Measurements from ENCODE around the gene LRRC3C. TPM values are rescaled to one million over a fixed set of nuclear protein-coding genes. Genes with fewer than 3 reads are reported as not detected.

The LRRC3C gene
- total and polyA plus RNA-seq, 12 donors, result not detected

GRCh38 chr17:39921323-39921722, 6.2 kb upstream of the LRRC3C start:
- no peaks in the 10 kb centered on the region for H3K9me3 ChIP-seq
- no peak for ATAC-seq
- TF ChIP-seq, protein P1, sequence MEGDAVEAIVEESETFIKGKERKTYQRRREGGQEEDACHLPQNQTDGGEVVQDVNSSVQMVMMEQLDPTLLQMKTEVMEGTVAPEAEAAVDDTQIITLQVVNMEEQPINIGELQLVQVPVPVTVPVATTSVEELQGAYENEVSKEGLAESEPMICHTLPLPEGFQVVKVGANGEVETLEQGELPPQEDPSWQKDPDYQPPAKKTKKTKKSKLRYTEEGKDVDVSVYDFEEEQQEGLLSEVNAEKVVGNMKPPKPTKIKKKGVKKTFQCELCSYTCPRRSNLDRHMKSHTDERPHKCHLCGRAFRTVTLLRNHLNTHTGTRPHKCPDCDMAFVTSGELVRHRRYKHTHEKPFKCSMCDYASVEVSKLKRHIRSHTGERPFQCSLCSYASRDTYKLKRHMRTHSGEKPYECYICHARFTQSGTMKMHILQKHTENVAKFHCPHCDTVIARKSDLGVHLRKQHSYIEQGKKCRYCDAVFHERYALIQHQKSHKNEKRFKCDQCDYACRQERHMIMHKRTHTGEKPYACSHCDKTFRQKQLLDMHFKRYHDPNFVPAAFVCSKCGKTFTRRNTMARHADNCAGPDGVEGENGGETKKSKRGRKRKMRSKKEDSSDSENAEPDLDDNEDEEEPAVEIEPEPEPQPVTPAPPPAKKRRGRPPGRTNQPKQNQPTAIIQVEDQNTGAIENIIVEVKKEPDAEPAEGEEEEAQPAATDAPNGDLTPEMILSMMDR (IDR thresholded peaks at IDR 0.05), result no peak
- no peaks in the 10 kb centered on the region for H3K27me3 ChIP-seq
- DNase-seq, result no peak
- WGBS, 2 donors, result 86% methylated on average over 5 of the region's 5 CpGs
- H3K4me3 ChIP-seq, result no peak overlapping the region
- H3K4me1 ChIP-seq, result peaks cover 5 to 56% (median 27%) of the 10 kb centered on the region in 9 donors
- peak overlapping the region in 1 of 10 donors; percentile 0 for H3K27ac ChIP-seq
- intact Hi-C loops (cut with DNase I), result loop anchor here in 2 of 10 donors (5.0 kb wide), 2 partner anchors 36 to 41 kb away; partner anchors contain the start of gene GSDMA (in 1 of the 2)
- H3K36me3 ChIP-seq, result peaks cover 0 to 56% (median 26%) of the 10 kb centered on the region in 9 donors

DNA sequence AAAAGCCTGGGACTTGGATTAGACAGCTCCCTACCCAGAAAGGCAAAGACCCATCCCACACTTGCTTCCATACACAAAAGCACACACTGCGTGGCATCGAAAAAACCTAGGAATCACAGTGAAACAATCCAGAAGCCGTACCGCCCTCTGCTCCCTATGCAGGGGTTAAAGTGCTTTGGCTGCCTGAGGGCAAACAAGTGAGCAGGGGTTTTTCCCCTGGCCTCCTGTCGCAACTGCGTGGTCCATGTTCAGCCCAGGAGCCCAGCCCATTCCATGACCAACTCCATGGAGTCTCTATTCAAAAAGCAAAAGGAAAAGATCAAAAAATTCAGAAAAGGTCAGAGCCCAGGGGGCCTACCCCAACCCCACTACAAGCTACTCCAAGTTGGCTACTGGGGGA, 5.5 kb upstream of the LRRC3C start:
- DNase-seq, result no peak
- WGBS, 2 donors, result 95% methylated on average over 6 of the region's 6 CpGs
- Histone ChIP-seq H3K27me3 (no peaks in the 10 kb centered on the region), H3K36me3 (peaks cover 0 to 52% (median 26%) of the 10 kb centered on the region in 9 donors), H3K4me1 (peaks cover 6 to 61% (median 33%) of the 10 kb centered on the region in 9 donors), H3K27ac (peak overlapping the region in 1 of 10 donors; percentile 0), H3K9me3 (no peaks in the 10 kb centered on the region), H3K4me3 (no peak overlapping the region)
- intact Hi-C loops (cut with DNase I), result loop anchor here in 2 of 10 donors (5.0 kb wide), 2 partner anchors 35 to 40 kb away; partner anchors contain the start of gene GSDMA (in 1 of the 2)
- TF ChIP-seq, protein P1 (IDR thresholded peaks at IDR 0.05), result no peak
- no peak for ATAC-seq

- no peaks in the 10 kb centered on the region for H3K27me3 ChIP-seq
- no peak overlapping the region for H3K4me3 ChIP-seq
- H3K9me3 ChIP-seq, result no peaks in the 10 kb centered on the region
- intact Hi-C loops (cut with DNase I), result loop anchor here in 2 of 10 donors (5.0 kb wide), 2 partner anchors 34 to 39 kb away; partner anchors contain the start of gene GSDMA (in 1 of the 2)
- peaks cover 6 to 66% (median 37%) of the 10 kb centered on the region in 9 donors for H3K4me1 ChIP-seq
- 86% methylated on average over 6 of the region's 6 CpGs for WGBS, 2 donors
- TF ChIP-seq, protein P1 (IDR thresholded peaks at IDR 0.05), result no peak
- peaks cover 0 to 52% (median 26%) of the 10 kb centered on the region in 9 donors for H3K36me3 ChIP-seq
- no peak for ATAC-seq
- H3K27ac ChIP-seq, result no peak overlapping the region
- DNase-seq, result no peak
Measured at GRCh38 chr17:39923230-39923629, 4.3 kb upstream of the LRRC3C start.

GRCh38 chr17:39923836-39924690, 3.5 kb upstream of the LRRC3C start:
- WGBS, 2 donors, result 73 to 74% methylated on average over 17 of the region's 17 CpGs

More at GRCh38 chr17:39923836-39924690, 3.5 kb upstream of the LRRC3C start:
- ATAC-seq (no peak), DNase-seq (no peak)
- H3K4me1 ChIP-seq, result peaks cover 6 to 69% (median 45%) of the 10 kb centered on the region in 9 donors
- peaks cover 0 to 48% (median 26%) of the 10 kb centered on the region in 9 donors for H3K36me3 ChIP-seq
- no peaks in the 10 kb centered on the region for H3K27me3 ChIP-seq
- no peaks in the 10 kb centered on the region for H3K9me3 ChIP-seq
- H3K4me3 ChIP-seq, result no peak overlapping the region
- TF ChIP-seq, protein P1 (IDR thresholded peaks at IDR 0.05), result peak in 3 of 9 donors; percentile 6 to 20 (median 12)
- H3K27ac ChIP-seq, result peak overlapping the region in 4 of 10 donors; percentile 4 to 85 (median 15)
- intact Hi-C loops (cut with DNase I), result loop anchor here in 2 of 10 donors (5.0 kb wide), 2 partner anchors 33 to 38 kb away; partner anchors contain the start of gene GSDMA (in 1 of the 2)
